GM12872 (cell line): ENCODE data around the gene PTPRN2.

Experiments used
- TF ChIP-seq, protein P1 (sequence below): IDR thresholded peaks from 3 replicates; pipeline ENCODE4 v1.5.1; 2011; ENCODE audit warnings: low read depth, mild to moderate bottlenecking, low read length, moderate library complexity; ENCODE audit not compliant: insufficient read depth

Gene PTPRN2

DNA sequence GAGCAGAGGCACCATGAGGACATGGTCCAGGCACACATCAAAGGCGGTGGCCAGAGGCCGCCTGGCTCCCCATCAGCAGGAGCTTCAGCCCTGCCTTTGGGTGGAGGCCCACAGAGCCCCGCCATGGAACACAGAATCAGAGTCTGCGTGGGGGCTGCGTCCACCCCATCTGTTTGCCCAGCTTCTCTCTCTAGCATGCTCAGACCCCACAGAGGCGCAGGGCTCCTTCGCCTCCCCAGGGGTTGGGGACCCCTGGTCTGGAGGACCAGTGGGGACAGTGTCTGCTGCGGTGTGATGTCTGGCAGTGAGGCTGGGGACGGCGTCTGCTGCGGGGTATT is 321.9 kb downstream of the PTPRN2 start:
- TF ChIP-seq, protein P1, sequence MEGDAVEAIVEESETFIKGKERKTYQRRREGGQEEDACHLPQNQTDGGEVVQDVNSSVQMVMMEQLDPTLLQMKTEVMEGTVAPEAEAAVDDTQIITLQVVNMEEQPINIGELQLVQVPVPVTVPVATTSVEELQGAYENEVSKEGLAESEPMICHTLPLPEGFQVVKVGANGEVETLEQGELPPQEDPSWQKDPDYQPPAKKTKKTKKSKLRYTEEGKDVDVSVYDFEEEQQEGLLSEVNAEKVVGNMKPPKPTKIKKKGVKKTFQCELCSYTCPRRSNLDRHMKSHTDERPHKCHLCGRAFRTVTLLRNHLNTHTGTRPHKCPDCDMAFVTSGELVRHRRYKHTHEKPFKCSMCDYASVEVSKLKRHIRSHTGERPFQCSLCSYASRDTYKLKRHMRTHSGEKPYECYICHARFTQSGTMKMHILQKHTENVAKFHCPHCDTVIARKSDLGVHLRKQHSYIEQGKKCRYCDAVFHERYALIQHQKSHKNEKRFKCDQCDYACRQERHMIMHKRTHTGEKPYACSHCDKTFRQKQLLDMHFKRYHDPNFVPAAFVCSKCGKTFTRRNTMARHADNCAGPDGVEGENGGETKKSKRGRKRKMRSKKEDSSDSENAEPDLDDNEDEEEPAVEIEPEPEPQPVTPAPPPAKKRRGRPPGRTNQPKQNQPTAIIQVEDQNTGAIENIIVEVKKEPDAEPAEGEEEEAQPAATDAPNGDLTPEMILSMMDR, result no peak

DNA sequence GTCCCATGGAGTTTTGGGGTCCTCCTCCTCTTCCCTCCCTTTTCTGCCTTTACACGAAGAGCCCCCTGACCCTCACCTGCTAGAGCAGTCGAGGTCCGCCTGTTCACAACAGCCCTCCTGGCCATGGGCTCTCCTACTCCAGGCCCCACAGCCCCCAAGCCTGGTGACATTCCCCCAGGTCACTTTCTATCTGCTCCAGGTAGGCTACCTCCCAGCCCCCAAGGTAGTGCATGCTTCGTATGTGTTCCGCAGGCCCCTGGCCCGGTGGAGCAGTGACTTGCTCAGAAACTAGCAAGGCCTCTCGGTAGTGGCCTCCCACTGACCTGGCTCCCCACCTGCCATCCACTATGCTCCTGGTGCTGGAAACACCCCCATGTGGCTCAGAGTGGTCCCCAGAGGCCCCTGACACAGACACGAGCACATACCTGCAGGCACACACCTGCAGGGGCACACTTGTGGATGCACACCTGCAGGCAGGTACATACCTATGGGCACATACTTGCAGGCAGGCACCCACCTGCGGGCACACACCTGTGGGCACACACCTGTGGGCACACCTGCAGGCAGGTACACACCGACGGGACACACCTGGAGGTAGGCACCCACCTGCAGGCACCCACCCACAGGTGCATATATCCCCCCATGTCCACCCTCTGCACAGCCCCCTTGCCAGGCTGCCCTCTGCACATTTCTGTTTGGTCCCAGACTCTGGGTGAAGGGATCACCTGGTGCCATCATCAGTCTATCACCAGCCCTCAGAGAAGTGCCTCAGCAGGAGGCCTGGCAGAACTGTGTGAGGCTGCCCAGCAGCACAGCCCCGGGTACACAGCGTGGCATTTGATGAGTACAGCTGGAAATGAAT is 322.5 kb downstream of the PTPRN2 start:
- TF ChIP-seq, protein P1, result no peak

DNA sequence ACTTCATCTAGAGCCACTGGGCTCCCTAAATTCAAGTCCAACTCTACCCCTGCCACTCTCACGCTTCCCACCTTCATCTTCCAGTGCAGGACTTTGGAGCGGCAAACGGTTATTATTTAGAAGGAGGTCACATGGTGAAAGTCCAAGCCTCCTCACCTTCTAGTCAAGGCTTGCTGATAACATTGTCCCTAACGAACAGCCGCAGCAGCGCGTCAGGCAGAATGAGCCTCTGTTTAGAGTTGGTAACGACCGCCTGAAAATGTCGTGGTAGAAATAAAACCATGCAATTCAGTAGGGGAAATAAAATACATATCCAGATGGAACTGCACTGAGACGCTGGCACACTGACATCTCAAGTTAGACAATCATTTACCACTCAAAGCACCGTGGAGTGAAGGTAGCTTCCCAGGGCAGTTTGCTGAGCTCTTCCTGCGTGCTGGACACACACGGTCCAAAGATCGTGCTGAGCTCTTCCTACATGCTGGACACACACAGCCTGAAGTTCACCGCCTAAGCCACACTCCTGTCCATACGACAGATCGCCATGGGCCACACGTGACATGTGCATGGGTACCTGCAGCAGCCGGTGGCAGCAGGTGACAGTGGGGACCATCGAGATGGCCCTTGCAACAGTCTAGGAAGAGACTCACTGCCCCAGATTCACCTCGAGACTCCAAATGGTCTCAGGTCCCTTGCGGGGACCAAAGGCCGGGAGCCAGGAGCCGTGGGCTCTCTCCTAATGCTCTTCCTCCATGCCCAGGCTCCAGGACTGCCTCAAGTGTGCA is 323.5 kb downstream of the PTPRN2 start:
- TF ChIP-seq, protein P1, result no peak

DNA sequence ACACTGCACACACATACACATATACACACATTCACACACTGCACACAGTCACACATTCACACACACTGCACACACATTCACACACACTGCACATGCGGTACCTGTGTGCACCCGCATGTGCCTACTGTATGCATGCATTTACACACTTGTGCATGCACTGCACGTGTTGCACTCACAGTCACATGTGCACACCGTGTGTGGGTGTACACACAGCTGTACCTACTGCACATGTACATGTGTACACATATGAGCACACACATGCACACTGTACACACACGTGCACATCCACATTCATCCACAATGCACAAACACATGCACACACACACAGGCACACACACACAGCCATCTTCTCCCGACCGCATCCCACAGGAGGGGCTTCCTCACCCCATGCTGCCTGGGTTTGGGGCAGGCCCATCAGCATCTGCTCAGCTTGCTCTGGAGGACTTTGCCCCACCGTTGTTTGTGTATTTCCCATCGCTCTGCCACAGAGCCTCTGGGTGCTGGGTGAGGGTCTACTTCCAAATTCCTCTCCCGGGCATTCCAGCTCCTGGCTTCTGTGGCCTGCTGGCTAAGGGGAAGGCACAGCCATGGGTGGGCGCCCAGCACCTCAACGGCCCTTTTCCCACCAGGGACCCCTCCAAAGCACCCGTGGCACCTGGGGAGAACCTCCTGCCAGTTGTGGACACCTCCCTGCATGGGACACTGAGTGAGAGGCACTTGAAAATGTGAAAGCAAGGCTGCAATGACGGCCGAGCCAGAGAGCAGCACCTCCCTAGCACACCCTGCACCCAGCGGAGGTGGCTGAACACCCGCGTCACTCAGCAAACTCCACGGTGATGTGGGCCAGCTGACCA is 324.3 kb downstream of the PTPRN2 start:
- TF ChIP-seq, protein P1, result no peak

DNA sequence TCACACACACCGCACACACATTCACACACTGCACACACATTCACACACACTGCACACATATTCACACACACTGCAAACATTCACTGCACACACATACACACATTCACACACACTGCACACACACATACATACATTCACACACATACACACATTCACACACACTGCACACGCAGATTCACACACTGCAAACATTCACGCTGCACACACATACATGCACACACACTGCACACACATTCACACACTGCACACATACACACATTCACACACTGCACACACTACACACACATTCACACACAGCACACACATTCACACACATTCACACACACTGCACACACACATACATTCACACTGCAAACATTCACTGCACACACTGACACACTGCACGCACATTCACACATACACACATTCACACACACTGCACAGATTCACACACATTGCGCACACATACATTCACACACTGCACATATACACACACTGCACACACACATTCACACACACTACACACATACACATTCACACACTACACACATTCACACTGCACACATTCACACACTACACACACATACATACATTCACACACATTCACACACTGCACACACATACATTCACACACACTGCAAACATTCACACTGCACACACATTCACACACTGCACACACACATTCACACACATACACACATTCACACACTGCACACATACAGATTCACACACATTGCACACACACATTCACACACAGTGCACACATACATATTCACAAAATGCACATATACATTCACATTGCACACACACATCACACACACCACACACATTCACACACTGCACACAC is 325.1 kb downstream of the PTPRN2 start:
- TF ChIP-seq, protein P1, result no peak

DNA sequence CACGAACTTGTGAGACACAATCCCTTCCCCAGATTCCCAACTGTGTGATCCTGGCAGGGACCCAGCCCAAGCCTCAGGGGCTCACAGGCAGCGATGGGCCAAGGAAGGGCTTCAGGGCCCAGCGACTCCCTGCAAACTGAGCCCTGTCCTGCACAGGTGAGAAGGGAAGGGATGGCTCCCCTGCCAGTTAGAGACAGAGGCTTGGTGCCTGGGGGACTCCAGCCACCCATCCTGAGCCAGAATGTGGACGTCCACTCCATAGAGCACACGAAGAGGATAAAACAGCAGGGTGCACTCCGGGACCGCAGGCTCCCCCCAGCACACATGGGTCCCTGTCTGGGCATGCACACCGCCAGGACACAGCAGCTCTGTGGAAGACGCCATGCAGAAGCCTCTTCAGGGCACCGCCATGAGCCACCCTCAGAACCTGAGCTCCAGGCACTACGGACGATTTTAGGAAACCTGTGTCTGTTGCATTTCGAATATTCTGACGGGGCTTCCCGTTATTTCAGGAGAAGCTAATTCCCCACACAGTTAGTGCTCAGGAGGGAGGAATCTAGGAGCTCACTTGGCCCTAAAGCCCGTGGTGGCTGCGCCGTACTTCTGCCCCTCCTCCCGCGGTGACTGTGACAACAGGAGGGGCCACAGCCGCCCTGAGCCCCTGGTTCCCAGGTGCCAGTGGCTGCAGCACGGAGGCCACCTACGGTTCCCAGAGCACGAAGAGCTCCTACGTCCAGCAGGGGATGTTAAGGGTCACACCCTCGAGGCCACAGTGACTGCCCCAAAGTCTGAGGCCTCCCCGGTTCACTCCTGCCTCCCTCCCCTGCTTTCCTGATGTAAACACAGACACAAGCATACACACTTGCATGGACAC is 326.0 kb downstream of the PTPRN2 start:
- TF ChIP-seq, protein P1, result no peak
